SU-DHL-6 (cell line): Measurements from ENCODE around the gene EMC1.

ENCODE experiments used
- EZH2phosphoT487 ChIP-seq: fragments of 200-600 bp; sonication (generic), shearing (Covaris generic); conservative IDR thresholded peaks from 2 replicates; pipeline ENCODE4 v1.6.1; 2018; ENCODE audit warnings: mild to moderate bottlenecking, antibody characterized with exemption, low read length, moderate library complexity, mixed read lengths
- TF ChIP-seq, protein P1 (sequence below): fragments of 200-600 bp; sonication (generic); IDR thresholded peaks from one replicate; pipeline ENCODE4 v1.5.1; 2017; ENCODE audit warnings: antibody characterized with exemption, mild to moderate bottlenecking, low read length, moderate library complexity; ENCODE audit not compliant: insufficient read depth, poor library complexity, severe bottlenecking

GRCh38 chr1:19222573-19222972 is 28.8 kb downstream of the EMC1 start:
- TF ChIP-seq, protein P1, sequence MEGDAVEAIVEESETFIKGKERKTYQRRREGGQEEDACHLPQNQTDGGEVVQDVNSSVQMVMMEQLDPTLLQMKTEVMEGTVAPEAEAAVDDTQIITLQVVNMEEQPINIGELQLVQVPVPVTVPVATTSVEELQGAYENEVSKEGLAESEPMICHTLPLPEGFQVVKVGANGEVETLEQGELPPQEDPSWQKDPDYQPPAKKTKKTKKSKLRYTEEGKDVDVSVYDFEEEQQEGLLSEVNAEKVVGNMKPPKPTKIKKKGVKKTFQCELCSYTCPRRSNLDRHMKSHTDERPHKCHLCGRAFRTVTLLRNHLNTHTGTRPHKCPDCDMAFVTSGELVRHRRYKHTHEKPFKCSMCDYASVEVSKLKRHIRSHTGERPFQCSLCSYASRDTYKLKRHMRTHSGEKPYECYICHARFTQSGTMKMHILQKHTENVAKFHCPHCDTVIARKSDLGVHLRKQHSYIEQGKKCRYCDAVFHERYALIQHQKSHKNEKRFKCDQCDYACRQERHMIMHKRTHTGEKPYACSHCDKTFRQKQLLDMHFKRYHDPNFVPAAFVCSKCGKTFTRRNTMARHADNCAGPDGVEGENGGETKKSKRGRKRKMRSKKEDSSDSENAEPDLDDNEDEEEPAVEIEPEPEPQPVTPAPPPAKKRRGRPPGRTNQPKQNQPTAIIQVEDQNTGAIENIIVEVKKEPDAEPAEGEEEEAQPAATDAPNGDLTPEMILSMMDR = no peak
- no peak for TF ChIP-seq EZH2phosphoT487
